HG03066 (cell line): Measurements from ENCODE around the gene EHD1.
"Not testable (repeated sequence)": the region's sequence is repeated elsewhere in the genome, so short reads cannot be mapped to it uniquely, and the experiment has no call there.

ENCODE experiments used
- ATAC-seq: cut with Tn5 transposase; IDR thresholded peaks from one replicate; pipeline ENCODE4 v1.9.1; 2021; ENCODE audit warnings: low read depth; ENCODE audit not compliant: unreplicated experiment

The EHD1 gene

GRCh38 chr11:64833198-64833502 lies 45.3 kb downstream of the EHD1 start:
- ATAC-seq = no peak

- ATAC-seq = no peak
These were observed 45.8 kb downstream of the EHD1 start for GRCh38 chr11:64832467-64833197.

- no peak for ATAC-seq
These were observed 47.0 kb downstream of the EHD1 start for GRCh38 chr11:64831411-64831891.

- no peak for ATAC-seq
These were observed 48.7 kb downstream of the EHD1 start for GRCh38 chr11:64829536-64830251.

- no peak for ATAC-seq
These were observed 51.0 kb downstream of the EHD1 start for GRCh38 chr11:64827451-64827839.

- no peak for ATAC-seq
These were observed 51.6 kb downstream of the EHD1 start for GRCh38 chr11:64826578-64827450.

GRCh38 chr11:64826062-64826461 lies 52.4 kb downstream of the EHD1 start:
- no peak for ATAC-seq

GRCh38 chr11:64823568-64824119 lies 54.8 kb downstream of the EHD1 start:
- no peak for ATAC-seq

- ATAC-seq = no peak
These were observed 60.9 kb downstream of the EHD1 start for GRCh38 chr11:64817476-64817875.

GRCh38 chr11:64815433-64815832 lies 63.0 kb downstream of the EHD1 start:
- not testable (repeated sequence) for ATAC-seq

- peak; percentile 51 for ATAC-seq
These were observed 63.7 kb downstream of the EHD1 start for GRCh38 chr11:64814712-64815187.

GRCh38 chr11:64813826-64814225 lies 64.6 kb downstream of the EHD1 start:
- no peak for ATAC-seq

- peak; percentile 13 for ATAC-seq
These were observed 67.5 kb downstream of the EHD1 start for GRCh38 chr11:64810891-64811272.

- ATAC-seq = peak; percentile 54
These were observed 68.0 kb downstream of the EHD1 start, which contains the start of gene MEN1 for GRCh38 chr11:64810271-64810890. TSS of gene MEN1 (minus strand) at chr11:64810551. CDS start at chr11:64810109, 442 bp downstream.

GRCh38 chr11:64809781-64810241 lies 68.6 kb downstream of the EHD1 start:
- no peak for ATAC-seq

GRCh38 chr11:64805481-64805880 lies 72.9 kb downstream of the EHD1 start:
- no peak for ATAC-seq

- no peak for ATAC-seq
These were observed 73.8 kb downstream of the EHD1 start for GRCh38 chr11:64804346-64805210.

- ATAC-seq = no peak
These were observed 74.5 kb downstream of the EHD1 start for GRCh38 chr11:64803846-64804345.
